Activated naive CD4-positive, alpha-beta T cell treated with anti-CD3 and anti-CD28 coated beads, Interleukin-2, amount 50 U/mL, for 24 hours (primary cell): ENCODE results near the gene OSBPL1A.

Experiments used
- H3K27ac Mint-ChIP-seq: one replicate; pipeline ENCODE4 v1.8.0; 2021; ENCODE audit warnings: mild to moderate bottlenecking, mixed read lengths
- H3K27me3 Mint-ChIP-seq: one replicate; pipeline ENCODE4 v1.8.0; 2021; ENCODE audit warnings: mixed read lengths
- H3K36me3 Mint-ChIP-seq: one replicate; pipeline ENCODE4 v1.8.0; 2021; ENCODE audit warnings: mixed read lengths
- H3K4me1 Mint-ChIP-seq: one replicate; pipeline ENCODE4 v1.8.0; 2021; ENCODE audit warnings: mixed read lengths
- H3K4me3 Mint-ChIP-seq: one replicate; pipeline ENCODE4 v1.8.0; 2021; ENCODE audit warnings: mild to moderate bottlenecking, mixed read lengths
- H3K9me3 Mint-ChIP-seq: one replicate; pipeline ENCODE4 v1.8.0; 2021; ENCODE audit warnings: mixed read lengths

The OSBPL1A gene

GRCh38 chr18:24138789-24139616, 258.6 kb downstream of the OSBPL1A start, which contains the start of gene CABYR:
TSS of gene CABYR (plus strand) at chr18:24139062. CDS start at chr18:24143115, 4,053 bp downstream.
- H3K9me3 Mint-ChIP-seq: no peaks in the 10 kb centered on the region
- peak within 1 kb of the TSS; percentile 68 for H3K27ac Mint-ChIP-seq
- peaks cover 24% of the 10 kb centered on the region for H3K4me1 Mint-ChIP-seq
- H3K4me3 Mint-ChIP-seq: peak within 1 kb of the TSS; percentile 93
- H3K36me3 Mint-ChIP-seq: no peaks in the 10 kb centered on the region
- peaks cover 9% of the 10 kb centered on the region for H3K27me3 Mint-ChIP-seq

- no peaks in the 10 kb centered on the region for H3K9me3 Mint-ChIP-seq
- peak overlapping the region; percentile 93 for H3K4me3 Mint-ChIP-seq
- H3K27me3 Mint-ChIP-seq: peaks cover 7% of the 10 kb centered on the region
- H3K36me3 Mint-ChIP-seq: no peaks in the 10 kb centered on the region
- peaks cover 24% of the 10 kb centered on the region for H3K4me1 Mint-ChIP-seq
- peak overlapping the region; percentile 68 for H3K27ac Mint-ChIP-seq
Measured at GRCh38 chr18:24138409-24138788, 259.2 kb downstream of the OSBPL1A start.

GRCh38 chr18:24136967-24137373, 260.7 kb downstream of the OSBPL1A start:
- peak overlapping the region; percentile 24 for H3K4me3 Mint-ChIP-seq
- H3K36me3 Mint-ChIP-seq: no peaks in the 10 kb centered on the region
- H3K9me3 Mint-ChIP-seq: no peaks in the 10 kb centered on the region
- peak overlapping the region; percentile 12 for H3K27ac Mint-ChIP-seq
- H3K4me1 Mint-ChIP-seq: peaks cover 24% of the 10 kb centered on the region
- peaks cover 7% of the 10 kb centered on the region for H3K27me3 Mint-ChIP-seq

- Mint-ChIP-seq H3K36me3 (peaks cover 7% of the 10 kb centered on the region), H3K9me3 (no peaks in the 10 kb centered on the region), H3K27ac (no peak overlapping the region), H3K4me3 (no peak overlapping the region), H3K27me3 (no peaks in the 10 kb centered on the region), H3K4me1 (peaks cover 7% of the 10 kb centered on the region)
Measured at GRCh38 chr18:24130494-24130893, 267.1 kb downstream of the OSBPL1A start.

- Mint-ChIP-seq H3K27ac (no peak overlapping the region), H3K4me3 (no peak overlapping the region), H3K27me3 (no peaks in the 10 kb centered on the region), H3K4me1 (peaks cover 9% of the 10 kb centered on the region), H3K36me3 (peaks cover 8% of the 10 kb centered on the region), H3K9me3 (no peaks in the 10 kb centered on the region)
Measured at GRCh38 chr18:24128700-24129099, 268.9 kb downstream of the OSBPL1A start.

GRCh38 chr18:24127735-24128134, 269.9 kb downstream of the OSBPL1A start:
- H3K36me3 Mint-ChIP-seq: peaks cover 8% of the 10 kb centered on the region
- peak overlapping the region; percentile 17 for H3K27ac Mint-ChIP-seq
- peaks cover 9% of the 10 kb centered on the region for H3K4me1 Mint-ChIP-seq
- H3K9me3 Mint-ChIP-seq: no peaks in the 10 kb centered on the region
- H3K27me3 Mint-ChIP-seq: no peaks in the 10 kb centered on the region
- H3K4me3 Mint-ChIP-seq: no peak overlapping the region

- peak overlapping the region; percentile 59 for H3K27ac Mint-ChIP-seq
- H3K4me1 Mint-ChIP-seq: peaks cover 9% of the 10 kb centered on the region
Measured at GRCh38 chr18:24126155-24126961, 271.3 kb downstream of the OSBPL1A start.

GRCh38 chr18:24121625-24122024, 276.0 kb downstream of the OSBPL1A start:
- H3K27ac Mint-ChIP-seq: no peak overlapping the region
- peaks cover 5% of the 10 kb centered on the region for H3K36me3 Mint-ChIP-seq

More at GRCh38 chr18:24126155-24126961, 271.3 kb downstream of the OSBPL1A start:
- Mint-ChIP-seq H3K27me3 (no peaks in the 10 kb centered on the region), H3K36me3 (peaks cover 8% of the 10 kb centered on the region), H3K4me3 (no peak overlapping the region), H3K9me3 (no peaks in the 10 kb centered on the region)

GRCh38 chr18:24120676-24121075, 276.9 kb downstream of the OSBPL1A start:
- Mint-ChIP-seq H3K36me3 (peaks cover 7% of the 10 kb centered on the region), H3K27ac (no peak overlapping the region), H3K4me3 (no peak overlapping the region), H3K4me1 (peaks cover 20% of the 10 kb centered on the region), H3K27me3 (no peaks in the 10 kb centered on the region), H3K9me3 (no peaks in the 10 kb centered on the region)

More at GRCh38 chr18:24121625-24122024, 276.0 kb downstream of the OSBPL1A start:
- Mint-ChIP-seq H3K4me3 (no peak overlapping the region), H3K27me3 (no peaks in the 10 kb centered on the region), H3K9me3 (no peaks in the 10 kb centered on the region), H3K4me1 (peaks cover 18% of the 10 kb centered on the region)

- peaks cover 11% of the 10 kb centered on the region for H3K36me3 Mint-ChIP-seq
- H3K27ac Mint-ChIP-seq: peak overlapping the region; percentile 36
- no peaks in the 10 kb centered on the region for H3K9me3 Mint-ChIP-seq
- peaks cover 33% of the 10 kb centered on the region for H3K4me1 Mint-ChIP-seq
- no peaks in the 10 kb centered on the region for H3K27me3 Mint-ChIP-seq
- no peak overlapping the region for H3K4me3 Mint-ChIP-seq
Measured at GRCh38 chr18:24118750-24119577, 278.7 kb downstream of the OSBPL1A start.

- Mint-ChIP-seq H3K27me3 (no peaks in the 10 kb centered on the region), H3K36me3 (peaks cover 9% of the 10 kb centered on the region), H3K27ac (peak overlapping the region; percentile 77), H3K4me3 (no peak overlapping the region), H3K4me1 (peaks cover 47% of the 10 kb centered on the region), H3K9me3 (no peaks in the 10 kb centered on the region)
Measured at GRCh38 chr18:24115628-24116027, 282.0 kb downstream of the OSBPL1A start.

- H3K27ac Mint-ChIP-seq: peak overlapping the region; percentile 77
- H3K4me1 Mint-ChIP-seq: peaks cover 45% of the 10 kb centered on the region
- H3K36me3 Mint-ChIP-seq: peaks cover 7% of the 10 kb centered on the region
- H3K27me3 Mint-ChIP-seq: no peaks in the 10 kb centered on the region
- no peaks in the 10 kb centered on the region for H3K9me3 Mint-ChIP-seq
- H3K4me3 Mint-ChIP-seq: no peak overlapping the region
Measured at GRCh38 chr18:24114924-24115549, 282.6 kb downstream of the OSBPL1A start.

- H3K4me1 Mint-ChIP-seq: peaks cover 34% of the 10 kb centered on the region
- peaks cover 7% of the 10 kb centered on the region for H3K36me3 Mint-ChIP-seq
- no peak overlapping the region for H3K4me3 Mint-ChIP-seq
- H3K27ac Mint-ChIP-seq: peak overlapping the region; percentile 5
- no peaks in the 10 kb centered on the region for H3K27me3 Mint-ChIP-seq
- H3K9me3 Mint-ChIP-seq: no peaks in the 10 kb centered on the region
Measured at GRCh38 chr18:24112874-24113615, 284.6 kb downstream of the OSBPL1A start.

- Mint-ChIP-seq H3K4me1 (peaks cover 34% of the 10 kb centered on the region), H3K36me3 (peaks cover 7% of the 10 kb centered on the region), H3K4me3 (no peak overlapping the region), H3K27me3 (no peaks in the 10 kb centered on the region), H3K27ac (peak overlapping the region; percentile 30), H3K9me3 (no peaks in the 10 kb centered on the region)
Measured at GRCh38 chr18:24112464-24112863, 285.2 kb downstream of the OSBPL1A start.
